Glomerular visceral epithelial cell (primary cell): ENCODE measurements around the gene ABI1.
A peak's percentile ranks its signal among the peaks of the same experiment; 100 is the strongest.

Experiments
- DNase-seq: peaks from one replicate; pipeline ENCODE4 v3.0.0-alpha.2; 2016; ENCODE audit errors: extremely low spot score

Gene ABI1

DNA sequence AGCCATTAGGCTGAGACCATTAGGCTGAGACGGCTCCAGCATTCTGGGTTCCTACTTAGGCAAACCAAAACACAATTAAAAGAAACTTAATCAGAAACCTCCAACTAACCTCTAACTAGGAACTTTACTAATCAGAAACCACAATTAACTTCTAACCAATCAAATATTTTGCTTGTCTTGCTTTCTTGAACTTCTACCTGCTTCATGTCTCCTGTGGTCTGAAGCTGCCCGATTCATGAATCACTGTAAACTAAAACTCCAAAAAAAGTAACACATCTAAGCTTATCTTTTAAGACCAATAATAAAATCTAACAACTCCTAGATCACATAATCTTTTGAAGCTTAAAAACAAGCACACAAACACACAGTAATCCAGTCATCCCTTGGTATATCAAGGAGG, 87.1 kb downstream of the ABI1 start:
- no peak for DNase-seq

- DNase-seq, result no peak
Observed at GRCh38 chr10:26770069-26770468, 90.7 kb downstream of the ABI1 start.

GRCh38 chr10:26765549-26765948, 95.2 kb downstream of the ABI1 start:
- DNase-seq, result no peak

DNA sequence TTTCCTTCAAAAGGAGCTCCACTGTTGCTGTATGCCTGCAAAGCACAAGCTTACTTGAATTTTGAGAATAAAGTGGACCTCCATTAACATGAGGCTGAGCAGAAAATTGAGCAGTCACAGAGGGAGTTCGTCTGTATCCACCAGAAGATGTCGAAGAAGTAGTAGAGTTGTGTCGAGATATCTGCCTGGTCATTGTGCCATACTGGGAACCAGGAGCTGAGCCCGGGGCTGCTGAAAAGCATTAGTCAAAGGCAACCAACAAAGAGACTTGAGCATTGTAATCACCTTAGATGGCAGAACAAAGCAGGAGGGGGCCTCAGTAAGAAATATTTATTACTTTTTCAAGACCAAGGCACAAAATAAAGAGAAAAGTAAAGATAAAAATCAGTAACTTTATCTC, 101.8 kb downstream of the ABI1 start:
- no peak for DNase-seq

DNA sequence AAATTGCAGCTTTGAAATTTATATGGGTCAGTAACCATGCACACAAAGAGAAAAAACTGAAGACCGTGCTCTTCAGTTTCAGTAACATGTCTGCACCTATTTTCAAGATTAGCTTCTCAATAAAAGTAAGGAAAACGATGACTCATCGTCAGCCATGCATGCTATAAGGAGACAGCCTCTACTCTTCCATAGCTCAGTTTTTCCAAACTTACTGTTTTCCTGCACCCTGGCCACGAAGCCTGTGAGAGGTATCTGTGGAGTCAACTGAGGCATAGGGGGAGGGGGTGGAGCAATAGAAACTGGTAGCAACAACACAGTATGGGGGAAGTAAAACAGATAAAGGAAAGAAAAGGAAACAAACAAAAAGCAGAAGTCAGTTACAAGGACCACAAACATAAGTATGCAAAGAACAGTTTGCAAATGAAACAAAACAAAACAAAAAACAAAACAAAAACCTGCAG, 105.3 kb downstream of the ABI1 start:
- peak; percentile 57 for DNase-seq

DNA sequence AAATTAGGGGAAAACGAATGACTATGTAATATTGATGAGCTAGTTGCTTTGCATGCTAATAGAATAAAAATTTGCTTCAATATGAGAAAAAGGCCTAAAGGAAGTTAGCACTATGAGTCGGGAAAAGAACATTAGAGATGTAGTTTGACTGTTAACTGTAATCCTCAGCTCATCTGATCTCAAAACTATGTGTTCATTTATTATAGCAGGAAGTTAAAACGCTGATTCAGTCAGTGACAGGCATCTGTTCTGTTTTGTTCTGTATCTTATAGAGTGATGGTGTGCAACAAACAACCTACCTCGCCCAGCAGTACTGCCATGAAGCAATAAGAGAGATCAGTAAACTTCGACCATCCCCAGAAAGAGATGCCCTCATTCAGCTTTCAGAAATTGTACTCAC, 114.7 kb downstream of the ABI1 start:
- DNase-seq, result no peak

DNA sequence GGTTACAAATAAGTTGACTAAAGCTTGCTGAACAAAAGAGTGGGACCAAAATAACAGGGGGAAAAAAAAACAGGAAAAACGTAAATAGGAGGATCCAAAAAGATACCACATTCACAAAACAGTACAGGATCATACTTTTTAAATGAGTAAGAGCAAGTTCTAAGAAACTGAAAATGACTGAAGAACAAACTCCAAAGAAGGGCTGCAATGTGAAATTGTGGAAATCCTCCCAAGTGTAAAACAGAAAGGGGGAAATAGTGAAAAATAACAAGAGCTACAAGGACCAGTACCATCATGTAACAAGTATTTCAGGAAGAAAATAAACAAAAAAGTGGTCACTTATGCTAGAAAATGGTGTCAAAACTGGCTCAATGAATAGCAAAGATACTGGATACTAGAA, 116.9 kb downstream of the ABI1 start:
- DNase-seq, result no peak

GRCh38 chr10:26743091-26743490, 117.7 kb downstream of the ABI1 start:
- DNase-seq, result peak; percentile 3

GRCh38 chr10:26741368-26741767, 119.4 kb downstream of the ABI1 start:
- DNase-seq, result no peak

GRCh38 chr10:26739071-26739631, 121.6 kb downstream of the ABI1 start:
- DNase-seq, result no peak

- no peak for DNase-seq
Observed at GRCh38 chr10:26738301-26738911, 122.4 kb downstream of the ABI1 start.

GRCh38 chr10:26737730-26738129, 123.0 kb downstream of the ABI1 start:
- DNase-seq, result peak; percentile 9

DNA sequence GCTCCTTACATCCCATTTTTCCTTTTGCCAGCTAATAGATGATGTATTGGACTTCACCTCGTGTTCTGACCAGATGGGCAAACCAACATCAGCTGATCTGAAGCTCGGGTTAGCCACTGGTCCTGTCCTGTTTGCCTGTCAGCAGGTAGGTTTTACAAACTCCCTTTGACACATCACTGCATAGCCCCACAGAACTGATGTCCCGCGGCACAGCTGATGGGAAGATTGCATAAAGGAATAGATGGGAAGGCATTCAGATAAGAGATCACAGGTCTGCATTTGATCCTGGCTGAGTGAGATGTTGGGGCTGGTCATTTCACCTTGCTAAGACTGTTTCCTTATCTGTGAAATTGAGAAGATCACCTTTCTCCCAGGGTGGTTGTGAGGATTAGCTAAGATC, 125.3 kb downstream of the ABI1 start:
- DNase-seq, result no peak

DNA sequence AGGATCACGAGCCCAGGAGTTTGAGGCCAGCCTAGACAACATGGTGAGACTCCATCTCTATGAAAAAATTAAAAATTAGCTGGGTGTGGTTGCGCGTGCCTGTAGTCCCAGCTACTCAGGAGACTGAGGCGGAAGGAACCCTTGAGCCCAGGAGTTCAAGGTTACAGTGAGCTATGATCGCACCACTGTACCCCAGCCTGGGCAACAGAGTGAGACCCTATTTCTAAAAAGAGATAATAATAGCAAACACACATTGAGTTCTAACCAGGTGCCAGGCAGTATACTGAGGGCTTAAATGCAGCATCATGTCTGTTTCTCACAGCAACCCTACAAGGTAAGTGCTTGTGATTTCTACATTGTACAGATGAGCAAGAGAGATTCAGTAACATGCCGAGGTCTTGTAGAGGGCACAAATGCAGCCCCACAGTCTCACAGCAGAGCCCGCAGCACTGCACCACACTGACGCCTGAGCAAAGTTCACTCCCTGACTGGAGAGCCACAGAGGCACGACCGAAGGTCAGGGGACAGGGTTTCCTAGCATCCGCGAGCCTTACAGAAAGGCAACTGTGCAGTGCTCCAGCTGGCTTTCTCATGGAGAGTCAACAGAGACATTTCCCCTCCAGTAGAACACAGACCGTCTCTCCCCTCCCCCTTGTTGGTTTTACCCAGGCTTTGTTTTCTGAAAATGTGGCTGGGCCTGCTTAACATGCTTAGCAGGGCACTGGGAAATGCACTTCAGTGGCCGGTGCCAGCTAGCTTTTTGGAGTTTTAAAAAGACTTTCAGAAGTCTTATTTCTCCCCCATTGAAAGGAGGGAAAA, 126.8 kb downstream of the ABI1 start:
- no peak for DNase-seq

DNA sequence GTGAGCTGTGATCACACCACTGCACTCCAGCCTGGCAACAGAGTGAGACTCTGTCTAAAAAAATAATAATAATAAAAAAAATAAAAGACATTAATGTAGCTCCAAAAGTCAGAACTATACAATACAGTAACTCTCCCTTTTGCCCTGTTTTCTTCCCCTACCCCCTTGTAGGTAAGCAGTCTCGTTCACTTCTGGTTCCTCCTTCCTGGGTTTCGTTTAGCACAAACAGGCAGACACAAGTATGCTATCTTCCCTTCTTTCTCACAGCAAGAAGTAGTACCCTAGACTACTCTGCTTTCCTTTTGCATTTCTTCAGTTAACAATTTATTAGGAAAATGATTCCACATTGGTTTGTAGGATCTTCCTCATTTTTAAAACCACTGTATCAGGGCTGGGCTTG, 130.2 kb downstream of the ABI1 start:
- no peak for DNase-seq

DNA sequence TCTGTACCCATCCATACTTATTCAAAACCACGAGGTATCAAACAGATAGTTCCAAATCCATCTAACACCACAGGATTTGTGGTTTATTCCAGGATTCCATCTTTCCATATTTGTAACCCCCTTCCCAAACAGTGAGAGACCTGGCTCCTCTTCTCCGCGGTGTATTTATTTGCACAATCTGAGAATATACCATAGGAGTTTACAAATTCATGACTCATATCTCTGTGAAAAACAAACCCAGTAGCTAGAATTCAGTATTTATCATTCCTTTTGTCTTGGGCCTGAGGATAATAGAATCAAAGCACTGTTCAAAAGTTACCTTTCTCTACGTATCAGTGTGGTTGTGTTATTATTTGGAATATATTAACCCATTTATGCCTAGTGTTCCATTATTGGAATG, 131.4 kb downstream of the ABI1 start:
- DNase-seq, result no peak

GRCh38 chr10:26728957-26729356, 131.8 kb downstream of the ABI1 start:
- DNase-seq, result no peak

GRCh38 chr10:26727005-26727404, 133.8 kb downstream of the ABI1 start:
- DNase-seq, result no peak

DNA sequence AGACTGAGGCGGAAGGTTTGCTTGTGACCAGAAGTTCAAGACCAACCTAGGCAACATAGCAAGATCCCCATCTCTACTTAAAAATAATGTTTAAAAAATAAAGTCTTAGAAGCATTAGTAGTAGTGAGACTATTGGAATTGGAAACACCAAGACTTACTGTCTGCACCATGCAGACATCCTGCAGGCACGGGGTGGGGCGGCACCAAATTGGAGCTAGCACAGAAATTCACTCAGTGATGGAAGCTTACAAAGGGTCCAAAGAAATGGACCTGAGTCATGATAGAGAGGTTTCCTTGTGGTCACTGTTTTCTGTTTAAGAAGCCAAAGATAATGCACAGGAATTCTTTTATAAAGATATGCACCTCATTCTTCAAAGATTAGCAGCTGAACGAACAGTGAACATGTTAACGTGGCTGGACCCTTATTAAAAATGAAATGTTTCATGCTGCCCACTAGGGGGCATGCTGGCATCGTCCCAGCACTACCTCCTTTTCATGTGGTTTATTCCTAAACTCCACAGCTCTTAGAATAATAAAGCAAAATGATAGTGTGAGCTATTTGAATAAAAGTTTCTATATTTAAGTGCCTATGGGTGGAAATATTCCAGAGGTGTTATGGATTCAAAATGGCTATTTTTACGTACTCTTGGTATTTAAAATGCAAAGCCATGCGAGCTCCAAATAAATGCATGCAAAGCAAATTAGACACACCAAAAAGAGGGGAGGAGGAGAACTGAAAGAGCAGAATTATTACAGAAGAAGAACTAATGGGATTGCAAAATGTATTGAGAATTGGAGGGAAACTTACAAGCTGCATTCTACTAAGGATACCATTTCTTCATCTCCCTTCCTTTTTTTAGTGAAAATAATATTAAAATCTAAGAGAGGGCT, 134.7 kb downstream of the ABI1 start:
- DNase-seq, result peak; percentile 69

DNA sequence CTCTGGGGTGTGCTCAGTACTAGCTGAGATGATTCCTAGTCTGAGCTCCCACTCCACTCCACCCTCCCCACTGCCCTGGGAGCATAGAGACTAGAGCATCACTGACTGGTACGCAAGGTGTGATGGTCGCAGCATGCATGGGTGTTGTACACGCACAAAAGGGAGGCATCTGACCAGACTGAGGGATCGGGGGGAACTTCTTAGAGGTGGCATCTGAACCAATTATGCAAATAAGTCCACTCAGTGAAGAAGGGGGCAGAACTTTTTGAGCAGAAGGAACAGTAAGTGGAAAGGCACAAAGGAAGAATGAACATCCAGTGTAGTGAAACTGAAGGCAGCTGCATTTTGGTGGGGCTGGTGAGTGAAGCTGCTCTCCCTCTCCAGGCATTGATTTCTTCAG, 137.7 kb downstream of the ABI1 start:
- no peak for DNase-seq

GRCh38 chr10:26721561-26721960, 139.2 kb downstream of the ABI1 start:
- no peak for DNase-seq

- no peak for DNase-seq
Observed at GRCh38 chr10:26717476-26717875, 143.3 kb downstream of the ABI1 start.
